ENCODE data around the gene THAP8.

The THAP8 gene

GRCh38 chr19:36030264-36031148, 23.6 kb downstream of the THAP8 start:
- no peak for DNase-seq (ENCODE audit: low read depth, low spot score)
- Histone ChIP-seq H3K36me3 (ENCODE audit: insufficient read depth, low read length) (no peaks in the 10 kb centered on the region), H3K9ac (ENCODE audit: insufficient read length) (no peak overlapping the region), H3K9me3 (ENCODE audit: low read depth, low read length) (no peaks in the 10 kb centered on the region), H3K27ac (no peak overlapping the region), H3K4me3 (no peak overlapping the region)
- TF ChIP-seq POLR2AphosphoS5 (IDR thresholded peaks at IDR 0.05; ENCODE audit: borderline replicate concordance, low read depth, low read length), result no peak
- no peak for TF ChIP-seq FOXP2 (optimal IDR thresholded peaks at IDR 0.05; ENCODE audit: control extremely low read depth, extremely low read length, insufficient read depth)
- TF ChIP-seq EZH2 (IDR thresholded peaks at IDR 0.05), result no peak

- Histone ChIP-seq H3K27ac (no peak overlapping the region), H3K4me3 (no peak overlapping the region), H3K9ac (ENCODE audit: insufficient read length) (no peak overlapping the region), H3K36me3 (ENCODE audit: insufficient read depth, low read length) (no peaks in the 10 kb centered on the region; the same call in 1 of the 2 replicates), H3K9me3 (ENCODE audit: low read depth, low read length) (no peaks in the 10 kb centered on the region)
- DNase-seq (ENCODE audit: low read depth, low spot score), result no peak
- TF ChIP-seq FOXP2 (optimal IDR thresholded peaks at IDR 0.05; ENCODE audit: control extremely low read depth, extremely low read length, insufficient read depth), result no peak
- TF ChIP-seq POLR2AphosphoS5 (IDR thresholded peaks at IDR 0.05; ENCODE audit: borderline replicate concordance, low read depth, low read length), result no peak
- no peak for TF ChIP-seq EZH2 (IDR thresholded peaks at IDR 0.05)
These were observed 25.6 kb downstream of the THAP8 start for GRCh38 chr19:36028313-36029041.

GRCh38 chr19:36027696-36028095, 26.4 kb downstream of the THAP8 start:
- no peak overlapping the region for H3K9ac ChIP-seq (ENCODE audit: insufficient read length)
- H3K27ac ChIP-seq, result no peak overlapping the region
- TF ChIP-seq EZH2 (IDR thresholded peaks at IDR 0.05), result no peak
- TF ChIP-seq POLR2AphosphoS5 (IDR thresholded peaks at IDR 0.05; ENCODE audit: borderline replicate concordance, low read depth, low read length), result no peak
- no peak for TF ChIP-seq FOXP2 (optimal IDR thresholded peaks at IDR 0.05; ENCODE audit: control extremely low read depth, extremely low read length, insufficient read depth)
- H3K9me3 ChIP-seq (ENCODE audit: low read depth, low read length), result no peaks in the 10 kb centered on the region
- DNase-seq (ENCODE audit: low read depth, low spot score), result no peak
- H3K36me3 ChIP-seq (ENCODE audit: insufficient read depth, low read length), result no peaks in the 10 kb centered on the region; the same call in 1 of the 2 replicates
- no peak overlapping the region for H3K4me3 ChIP-seq

- no peak for DNase-seq (ENCODE audit: low read depth, low spot score)
- TF ChIP-seq FOXP2 (optimal IDR thresholded peaks at IDR 0.05; ENCODE audit: control extremely low read depth, extremely low read length, insufficient read depth) (no peak), EZH2 (IDR thresholded peaks at IDR 0.05) (no peak), POLR2AphosphoS5 (IDR thresholded peaks at IDR 0.05; ENCODE audit: borderline replicate concordance, low read depth, low read length) (no peak)
- Histone ChIP-seq H3K36me3 (ENCODE audit: insufficient read depth, low read length) (no peaks in the 10 kb centered on the region; the same call in 1 of the 2 replicates), H3K9me3 (ENCODE audit: low read depth, low read length) (no peaks in the 10 kb centered on the region), H3K4me3 (no peak overlapping the region), H3K9ac (ENCODE audit: insufficient read length) (no peak overlapping the region), H3K27ac (no peak overlapping the region)
These were observed 27.8 kb downstream of the THAP8 start for GRCh38 chr19:36026091-36026876.

GRCh38 chr19:36025541-36025940, 28.5 kb downstream of the THAP8 start:
- H3K9me3 ChIP-seq (ENCODE audit: low read depth, low read length), result no peaks in the 10 kb centered on the region
- no peak overlapping the region for H3K27ac ChIP-seq
- no peak overlapping the region for H3K9ac ChIP-seq (ENCODE audit: insufficient read length)
- H3K36me3 ChIP-seq (ENCODE audit: insufficient read depth, low read length), result no peaks in the 10 kb centered on the region; the same call in 1 of the 2 replicates
- no peak overlapping the region for H3K4me3 ChIP-seq
- no peak for TF ChIP-seq FOXP2 (optimal IDR thresholded peaks at IDR 0.05; ENCODE audit: control extremely low read depth, extremely low read length, insufficient read depth)
- no peak for DNase-seq (ENCODE audit: low read depth, low spot score)

- H3K27ac ChIP-seq, result no peak overlapping the region
- H3K4me3 ChIP-seq, result no peak overlapping the region
- H3K9me3 ChIP-seq (ENCODE audit: low read depth, low read length), result no peaks in the 10 kb centered on the region
- no peak for DNase-seq (ENCODE audit: low read depth, low spot score)
- H3K36me3 ChIP-seq (ENCODE audit: insufficient read depth, low read length), result no peaks in the 10 kb centered on the region; the same call in 1 of the 2 replicates
- no peak for TF ChIP-seq POLR2AphosphoS5 (IDR thresholded peaks at IDR 0.05; ENCODE audit: borderline replicate concordance, low read depth, low read length)
- TF ChIP-seq FOXP2 (optimal IDR thresholded peaks at IDR 0.05; ENCODE audit: control extremely low read depth, extremely low read length, insufficient read depth), result no peak
- TF ChIP-seq EZH2 (IDR thresholded peaks at IDR 0.05), result no peak
- no peak overlapping the region for H3K9ac ChIP-seq (ENCODE audit: insufficient read length)
These were observed 30.7 kb downstream of the THAP8 start for GRCh38 chr19:36023432-36023831.

- TF ChIP-seq EZH2 (IDR thresholded peaks at IDR 0.05), result no peak
- TF ChIP-seq POLR2AphosphoS5 (IDR thresholded peaks at IDR 0.05; ENCODE audit: borderline replicate concordance, low read depth, low read length), result no peak
- TF ChIP-seq FOXP2 (optimal IDR thresholded peaks at IDR 0.05; ENCODE audit: control extremely low read depth, extremely low read length, insufficient read depth), result no peak
- Histone ChIP-seq H3K36me3 (ENCODE audit: insufficient read depth, low read length) (no peaks in the 10 kb centered on the region; the same call in 1 of the 2 replicates), H3K9ac (ENCODE audit: insufficient read length) (no peak overlapping the region), H3K4me3 (no peak overlapping the region), H3K9me3 (ENCODE audit: low read depth, low read length) (no peaks in the 10 kb centered on the region), H3K27ac (no peak overlapping the region)
- DNase-seq (ENCODE audit: low read depth, low spot score), result no peak
These were observed 34.9 kb downstream of the THAP8 start for GRCh38 chr19:36019061-36019670.

All from SK-N-MC (cell line).